Measurements from ENCODE around the gene HMGB1.

Gene HMGB1

DNA sequence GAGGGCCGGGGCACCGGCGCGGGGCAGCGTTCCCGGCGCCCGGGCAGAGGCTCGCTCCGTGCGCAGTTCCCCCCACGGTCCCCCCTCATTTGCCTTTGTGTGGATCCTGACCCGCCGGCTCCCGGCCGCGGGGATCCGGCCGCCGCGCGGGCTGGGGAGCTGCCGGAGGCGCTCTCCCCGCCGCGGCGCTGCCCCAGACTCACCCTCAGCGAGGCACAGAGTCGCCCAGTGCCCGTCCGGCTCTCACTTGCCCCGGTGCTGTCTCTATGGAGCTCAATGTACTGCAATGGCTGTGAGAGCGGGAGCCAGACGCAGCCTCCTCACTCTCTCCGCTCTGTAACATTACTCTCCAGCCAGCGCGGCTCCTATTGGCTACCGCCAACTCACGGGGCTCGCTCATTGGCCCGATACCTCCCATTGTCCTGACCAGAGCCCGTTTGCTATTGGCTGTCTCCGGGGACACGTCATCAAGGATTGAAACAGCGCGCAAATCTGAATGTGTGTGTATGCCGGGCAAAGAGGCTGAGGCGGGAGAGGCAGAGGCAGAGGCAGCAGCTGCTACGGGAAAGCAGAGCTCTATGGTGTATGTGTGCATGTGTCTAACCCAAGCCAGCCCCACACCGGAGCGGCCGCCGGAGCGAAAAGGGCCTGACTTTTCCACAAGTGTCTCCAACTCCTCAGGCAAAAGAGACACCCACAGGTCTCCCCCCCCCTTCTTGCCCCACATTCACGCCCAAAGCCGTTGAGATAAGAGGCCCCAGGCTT is at the start of gene HMGB1:
TSS of gene HMGB1 (minus strand) at position 344 of the 765 bp plus-strand sequence. CDS start 2,256 bp downstream, outside the sequence.
- DNase-seq = peak; percentile 98

DNA sequence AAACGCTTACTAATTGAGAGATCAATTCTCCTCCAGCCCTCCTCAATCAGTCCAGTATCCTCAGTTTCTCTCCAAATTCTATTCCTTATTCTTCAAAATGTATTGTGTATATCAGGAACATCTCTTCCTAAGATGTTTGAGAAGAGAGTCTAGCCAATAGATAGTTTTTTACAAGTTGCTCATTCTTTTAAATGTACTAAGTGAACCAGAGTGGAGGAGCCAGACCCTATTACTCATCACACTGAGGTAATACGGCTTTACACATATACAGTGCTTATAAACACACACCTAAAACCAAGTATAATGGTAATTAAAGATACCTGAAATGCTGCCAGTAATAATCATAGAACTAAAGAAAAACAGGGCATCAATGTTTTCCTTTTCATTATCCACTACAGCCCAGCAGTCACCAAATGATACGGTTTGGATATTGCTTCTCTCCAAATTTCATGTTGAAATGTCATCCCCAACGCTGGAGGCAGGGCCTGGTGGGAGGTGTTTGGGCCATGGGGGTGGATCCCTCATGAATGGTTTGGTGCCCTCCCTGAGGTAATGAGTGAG is 45.2 kb upstream of the HMGB1 start:
- no peak for DNase-seq

DNA sequence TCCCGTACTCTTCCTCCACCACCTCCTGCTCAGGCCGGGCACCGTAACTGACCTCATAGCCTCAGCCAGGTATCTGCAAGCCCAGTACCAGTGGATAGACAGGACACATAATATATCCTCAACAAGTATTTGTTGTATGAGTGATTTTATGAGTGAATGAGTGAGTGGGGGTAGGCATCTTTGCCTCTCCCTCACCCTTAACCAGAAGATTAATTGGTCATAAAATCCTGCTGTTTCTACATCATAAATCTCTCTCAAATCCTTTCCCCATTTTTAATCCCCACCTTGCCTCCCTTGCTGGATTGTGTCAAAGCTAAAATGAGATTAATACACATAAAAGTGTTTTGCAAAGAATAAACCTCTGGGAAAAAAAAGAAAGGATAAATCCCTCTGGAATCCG is 44.4 kb upstream of the HMGB1 start:
- no peak for DNase-seq

DNA sequence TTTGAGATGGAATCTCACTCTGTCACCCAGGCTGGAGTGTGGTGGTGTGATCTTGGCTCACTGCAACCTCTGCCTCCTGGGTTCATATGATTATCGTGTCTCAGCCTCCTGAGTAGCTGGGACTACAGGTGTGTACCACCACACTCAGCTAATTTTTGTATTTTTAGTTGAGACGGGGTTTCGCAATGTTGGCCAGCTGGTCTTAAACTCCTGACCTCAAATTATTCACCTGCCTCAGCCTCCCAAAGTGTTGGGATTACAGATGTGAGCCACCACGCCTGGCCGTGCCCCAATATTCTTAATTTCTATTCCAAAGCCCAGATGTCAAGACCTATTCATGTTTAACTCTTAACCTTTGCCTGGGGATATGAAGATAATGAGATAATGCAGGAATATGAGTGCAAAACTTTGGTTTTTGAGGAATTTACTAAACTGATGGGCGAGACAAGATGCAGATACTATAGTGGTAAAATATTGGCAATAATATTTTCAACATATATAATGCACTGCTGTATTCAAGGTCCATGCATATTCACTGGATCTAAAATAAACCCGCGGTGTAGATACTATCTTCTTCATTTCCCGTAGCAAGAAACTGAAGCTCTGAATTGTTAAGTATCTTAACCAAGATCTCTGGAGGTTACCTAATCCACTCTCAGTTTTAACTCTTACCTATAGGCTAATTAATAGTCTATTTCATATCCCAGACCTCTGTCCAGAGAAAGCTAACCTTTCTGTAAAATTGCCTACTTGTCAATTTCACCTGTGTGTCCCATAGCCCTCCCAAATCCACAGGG is 43.7 kb upstream of the HMGB1 start:
- no peak for DNase-seq

DNA sequence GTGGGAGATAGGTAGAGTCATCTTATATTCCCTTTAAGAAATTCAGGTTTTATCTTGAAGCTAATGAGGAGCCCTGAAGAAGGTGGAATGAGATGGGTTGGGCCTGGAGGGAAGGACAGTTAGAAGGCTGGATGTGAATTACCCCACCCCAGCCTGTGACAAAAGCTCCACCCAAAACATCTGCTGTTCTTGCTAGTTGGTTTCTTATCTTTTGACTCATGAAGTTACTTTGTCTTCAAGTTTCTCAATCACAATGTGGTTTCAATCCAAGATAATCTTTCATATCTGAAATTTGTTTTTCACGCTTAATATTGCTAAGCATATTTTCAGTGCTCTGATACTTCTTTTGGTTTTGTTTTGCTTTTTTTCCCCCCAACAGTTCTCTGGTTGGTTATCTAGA is 38.3 kb upstream of the HMGB1 start:
- no peak for DNase-seq

DNA sequence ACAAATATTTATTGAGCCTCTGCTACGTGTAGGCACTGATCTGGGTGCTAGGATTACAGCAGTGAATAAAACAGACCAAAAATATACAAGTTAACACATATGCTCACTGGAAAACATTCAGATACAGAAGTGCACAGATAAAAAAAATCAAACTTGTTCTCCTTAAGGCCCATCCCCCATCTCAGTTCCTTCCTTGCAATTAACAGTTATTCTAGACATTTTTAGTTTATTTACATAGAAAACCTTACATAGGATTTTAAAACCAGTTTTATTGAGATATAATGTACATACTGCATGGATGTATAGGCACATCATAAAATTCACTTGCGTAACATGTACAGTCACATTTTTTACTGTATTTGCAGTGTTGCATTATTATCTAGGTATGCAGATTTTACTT is 36.5 kb upstream of the HMGB1 start:
- DNase-seq = no peak

DNA sequence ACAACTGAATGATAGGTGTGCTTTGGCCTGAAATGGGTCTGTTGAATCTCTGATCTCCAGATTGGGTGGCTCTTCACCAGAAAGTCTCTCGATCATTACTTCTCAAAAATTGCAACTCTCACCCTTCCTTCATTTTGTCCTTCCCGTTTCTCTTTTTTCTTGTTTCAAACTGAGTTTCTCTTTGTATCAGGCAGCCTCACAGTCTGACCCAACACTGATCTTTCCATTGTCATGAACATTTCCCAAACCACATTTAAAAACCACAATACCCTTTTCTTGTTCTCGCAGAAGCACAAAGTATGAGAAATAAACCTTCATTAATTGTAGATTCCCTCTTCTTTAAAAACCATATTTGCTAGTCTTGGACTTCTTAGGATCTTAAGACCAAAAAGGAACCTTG is 33.6 kb upstream of the HMGB1 start:
- DNase-seq = no peak

DNA sequence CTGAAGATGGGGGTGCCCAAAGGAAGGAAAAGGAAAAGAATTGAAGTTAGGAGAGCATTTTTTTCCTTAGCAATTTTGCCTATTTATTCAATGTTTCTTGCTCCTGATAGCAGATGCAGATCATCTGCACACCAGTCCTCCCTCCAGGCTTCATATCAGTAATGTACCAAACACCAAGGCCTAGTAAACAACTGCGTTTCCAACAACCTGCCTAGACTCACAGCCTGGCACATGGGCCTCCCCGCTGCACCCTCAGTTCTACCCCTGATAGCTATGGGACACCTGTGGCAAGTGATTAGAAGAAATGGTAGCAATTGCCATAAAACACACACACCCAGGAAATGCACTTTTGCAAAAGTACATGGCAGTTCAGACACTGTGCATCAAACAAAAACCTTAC is 30.4 kb upstream of the HMGB1 start:
- DNase-seq = no peak

DNA sequence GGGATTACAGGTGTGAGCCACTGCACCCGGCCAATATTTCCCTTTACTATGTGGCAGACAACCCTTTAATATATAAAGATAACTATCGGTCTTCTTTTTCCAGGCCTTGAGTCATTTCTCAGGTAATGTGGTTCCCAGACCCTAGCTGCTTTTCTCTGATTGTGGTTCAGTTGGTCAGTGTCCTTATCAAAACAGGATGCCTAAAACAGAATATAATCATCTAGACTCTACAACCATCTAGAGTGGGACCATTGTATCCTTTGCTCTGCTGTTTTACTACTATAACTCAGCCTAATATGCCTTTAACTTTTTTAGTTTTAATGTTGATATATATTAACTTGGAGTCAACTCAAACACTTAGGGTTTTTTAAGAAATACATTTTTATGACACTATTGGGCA is 30.0 kb upstream of the HMGB1 start:
- DNase-seq = no peak

DNA sequence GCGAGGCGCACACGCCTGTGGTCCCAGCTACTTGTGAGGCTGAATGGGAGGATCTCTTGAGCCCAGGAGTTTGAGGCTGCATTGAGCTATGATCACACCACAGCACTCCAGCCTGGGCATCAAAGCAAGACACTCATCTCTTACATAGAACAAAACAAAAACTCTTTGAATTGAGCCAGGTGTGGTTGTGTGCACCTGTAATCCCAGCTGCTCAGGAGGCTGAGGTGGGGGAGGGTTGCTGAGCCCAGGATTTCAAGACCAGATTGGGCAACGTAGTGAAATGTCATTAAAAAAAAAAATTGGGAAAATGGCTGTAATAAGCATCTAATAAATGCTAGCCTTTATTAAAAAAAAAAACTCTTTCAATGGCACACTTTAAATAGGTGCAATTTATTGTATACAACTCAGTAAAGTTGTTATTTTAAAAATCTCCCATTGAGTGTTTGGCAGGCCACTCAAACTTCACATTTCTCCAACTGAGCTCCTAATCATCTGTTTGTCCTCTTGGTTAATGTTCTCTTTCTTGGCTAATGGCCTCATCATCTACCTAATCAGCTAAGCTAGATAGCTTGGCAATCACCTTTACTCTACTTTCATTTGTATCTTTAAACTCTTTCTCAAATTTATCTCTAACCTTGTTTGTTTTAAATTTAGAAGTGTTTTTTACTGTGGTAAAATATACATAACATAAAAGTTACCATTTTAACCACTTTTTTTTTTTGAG is 28.1 kb upstream of the HMGB1 start:
- DNase-seq = no peak

DNA sequence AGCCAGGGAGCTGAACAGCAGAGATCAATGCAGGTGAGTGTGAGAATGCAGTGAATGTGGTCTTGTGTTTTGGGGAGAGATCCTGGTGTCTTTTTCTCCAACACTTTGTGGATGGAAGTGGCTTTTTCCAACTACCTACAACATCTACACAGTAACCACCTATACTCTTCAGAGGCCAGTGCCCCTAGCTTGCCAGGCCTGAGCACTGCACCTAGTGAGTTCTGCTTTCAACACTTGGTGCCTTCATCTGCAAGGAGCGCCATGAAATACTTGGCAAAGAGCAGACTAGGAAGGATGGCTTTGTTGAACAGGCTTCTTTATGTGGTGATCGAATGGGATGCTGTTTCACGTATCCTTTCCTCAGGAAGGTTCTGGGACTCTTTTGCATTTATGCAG is 21.3 kb upstream of the HMGB1 start:
- DNase-seq = no peak

DNA sequence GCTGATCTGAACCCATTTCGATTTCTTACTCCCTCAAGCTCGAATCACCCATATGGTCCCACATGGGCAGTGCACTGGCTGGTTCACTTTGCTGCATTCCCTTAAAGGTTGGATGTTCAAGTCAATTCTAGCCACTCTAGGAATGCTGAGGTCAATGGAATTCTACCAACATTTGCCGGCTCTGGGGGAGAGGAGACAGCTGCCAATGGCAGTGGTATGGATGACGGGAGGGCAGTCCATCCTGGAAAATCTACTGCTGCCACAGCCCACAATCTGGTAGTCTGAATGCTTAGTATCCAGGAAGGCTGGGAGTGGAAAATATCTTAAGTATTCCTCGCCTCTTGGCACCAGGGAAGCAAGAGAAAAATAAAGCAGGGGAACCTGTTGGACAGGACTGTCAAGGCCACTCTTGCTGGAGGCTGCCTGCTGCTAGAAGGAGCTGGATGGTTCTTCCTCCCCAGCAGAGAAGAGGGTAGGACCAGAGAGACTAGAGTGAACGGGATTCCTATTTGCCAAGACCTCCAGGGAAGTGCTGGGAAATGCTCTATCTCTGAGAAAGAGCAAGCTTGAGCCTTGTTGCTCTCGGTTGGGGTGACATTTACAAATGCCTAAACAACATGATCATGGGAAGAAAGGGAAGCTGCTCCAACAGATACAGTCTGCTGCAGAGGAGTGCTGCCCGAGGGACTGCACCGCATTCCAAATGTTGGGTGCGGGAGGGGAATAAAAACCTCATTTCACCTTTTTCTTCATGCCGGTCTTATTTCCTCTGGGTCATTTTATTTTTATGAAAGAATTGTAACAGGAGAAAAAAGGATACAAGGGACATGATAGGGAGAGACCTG is 20.7 kb upstream of the HMGB1 start:
- DNase-seq = no peak

DNA sequence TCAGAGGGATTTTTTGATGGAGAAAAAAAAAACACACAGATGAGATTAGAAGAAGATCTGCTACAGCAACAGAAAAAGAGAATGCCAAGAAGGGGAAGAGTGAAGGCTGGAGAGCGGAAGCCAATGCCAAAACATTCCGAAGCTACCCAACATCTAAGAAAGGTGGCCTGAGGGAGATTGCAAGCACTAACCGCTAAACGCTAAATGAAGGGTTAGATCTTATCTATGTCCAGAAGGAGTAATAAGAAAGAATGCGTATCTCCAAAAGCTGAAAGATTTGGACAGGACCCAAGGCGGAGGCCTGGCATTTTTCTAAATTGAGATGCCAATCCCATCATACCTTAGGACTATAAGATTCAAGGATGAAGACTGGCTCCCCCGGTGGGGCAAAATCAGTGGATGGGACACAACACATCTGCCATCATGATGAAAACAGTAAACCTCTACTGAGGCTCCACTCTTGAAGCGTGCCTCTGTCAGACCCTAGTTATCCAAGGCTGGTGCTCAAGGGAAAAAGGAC is 15.6 kb upstream of the HMGB1 start:
- DNase-seq = no peak

DNA sequence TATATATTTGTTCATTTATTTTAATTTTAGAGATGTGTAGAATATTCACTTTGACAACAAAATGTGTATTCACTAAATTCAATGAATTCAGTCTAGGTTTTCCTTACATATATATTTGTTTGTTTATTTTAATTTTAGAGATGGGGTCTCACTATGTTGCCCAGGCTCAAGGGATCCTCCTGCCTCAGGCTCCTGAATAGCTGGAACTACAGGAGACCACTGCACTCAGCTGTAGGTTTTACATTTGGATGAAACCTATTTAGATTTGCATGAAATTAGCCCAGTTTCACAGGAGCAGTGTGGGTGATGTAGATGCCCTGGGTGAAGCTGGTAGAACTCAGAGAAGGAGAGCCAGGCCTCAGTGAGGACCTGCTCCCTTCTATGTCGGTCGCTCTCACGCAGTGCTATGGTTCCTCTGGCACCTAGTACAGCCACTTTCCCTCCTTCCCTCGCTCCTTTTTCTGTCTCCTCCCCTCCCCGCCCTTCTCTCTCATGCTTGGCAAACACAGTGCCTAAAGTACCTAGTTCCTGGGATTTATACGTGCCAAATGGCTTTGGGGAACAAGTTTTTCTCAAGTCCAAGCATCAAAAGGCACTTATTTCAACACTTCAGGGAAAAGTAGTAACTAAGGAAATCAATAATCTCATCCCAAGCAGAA is 14.7 kb upstream of the HMGB1 start:
- no peak for DNase-seq

DNA sequence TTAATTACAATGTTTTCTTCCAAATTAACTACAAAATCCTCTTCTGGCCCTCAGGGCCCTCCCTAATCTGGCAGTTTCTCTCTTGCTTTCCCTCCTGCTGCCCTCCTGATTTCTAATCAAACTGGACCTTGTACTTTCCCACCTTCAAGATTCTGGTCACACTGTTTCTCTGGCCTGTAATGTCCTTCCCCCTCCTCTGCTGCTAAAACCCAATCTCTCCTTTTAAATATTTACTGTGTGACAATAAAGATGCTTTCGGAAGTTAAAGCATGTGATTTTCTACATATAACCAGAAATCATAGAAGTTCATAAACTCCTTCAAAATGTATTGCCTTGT is 14.1 kb upstream of the HMGB1 start:
- DNase-seq = no peak

DNA sequence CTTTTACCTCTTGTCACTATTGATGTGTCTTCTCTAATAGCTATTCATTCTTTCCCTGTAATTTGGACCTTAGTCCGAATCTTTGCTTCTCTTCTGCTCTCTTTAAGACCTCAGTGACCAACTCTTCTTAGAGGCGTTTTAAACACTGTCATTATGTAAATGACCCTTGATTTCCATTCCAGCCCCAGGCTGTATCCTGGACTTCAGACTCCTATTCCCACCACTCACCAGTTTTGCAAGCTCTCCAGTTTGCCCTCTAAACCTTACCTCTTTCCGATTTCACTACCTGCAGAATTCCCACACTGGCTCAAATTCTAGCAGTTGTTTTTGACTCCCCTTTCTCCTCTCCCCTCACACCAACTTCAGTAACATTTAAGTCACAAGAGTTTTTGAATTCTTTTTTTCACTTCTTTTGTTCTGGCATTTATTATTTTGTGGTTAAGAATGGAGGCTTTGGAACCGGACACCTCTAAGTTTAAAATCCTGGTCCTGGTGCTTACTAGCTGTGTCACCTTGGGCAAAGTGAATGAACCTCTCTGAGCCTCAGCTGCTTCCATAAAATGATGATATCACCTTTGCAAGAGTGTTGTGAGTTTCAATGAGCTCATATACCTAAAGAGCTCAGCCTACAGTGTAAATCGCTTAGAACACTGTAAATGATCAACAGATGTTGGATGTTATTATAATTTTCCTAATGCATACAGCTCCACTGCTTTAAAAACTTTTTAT is 13.6 kb upstream of the HMGB1 start:
- DNase-seq = no peak

DNA sequence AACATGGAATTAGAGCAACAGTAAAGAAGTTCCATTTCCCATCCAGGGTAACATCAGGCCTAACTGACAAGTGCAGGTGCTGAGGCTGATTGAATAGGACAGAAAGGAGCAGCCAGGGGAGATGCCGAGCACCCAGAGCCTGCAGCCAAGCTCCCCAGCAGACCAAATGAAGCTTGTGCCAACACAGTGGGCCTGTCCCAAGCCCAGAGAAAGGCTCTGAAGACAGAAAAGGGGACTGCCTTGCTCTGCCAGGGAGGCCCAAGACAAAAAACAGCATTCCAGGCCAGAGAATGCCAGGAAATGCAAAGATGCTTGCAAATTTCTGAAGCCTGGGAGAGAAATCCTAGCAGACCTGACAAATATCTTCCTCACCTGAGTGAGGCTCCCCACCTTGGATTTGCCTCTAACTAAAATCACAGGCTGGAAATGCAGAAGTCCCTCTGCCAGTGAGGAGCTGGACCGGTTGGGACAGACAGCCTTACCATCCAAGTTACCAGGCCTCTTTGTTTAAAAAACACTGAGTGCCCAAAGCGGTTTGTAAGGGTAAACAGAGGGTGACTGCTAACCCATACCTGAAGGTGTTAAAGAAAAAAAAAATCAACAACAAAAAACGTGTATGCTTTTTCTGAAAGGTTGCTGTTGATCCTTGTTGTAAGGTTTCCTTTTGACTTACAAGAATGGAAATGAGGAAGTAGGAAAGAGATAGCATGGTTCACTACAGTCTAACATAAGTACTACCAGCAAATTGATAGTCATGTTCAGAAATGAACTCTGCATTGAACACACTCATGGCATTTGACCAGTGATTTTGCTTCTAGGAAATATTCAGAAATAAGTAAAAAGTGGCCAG is 11.8 kb upstream of the HMGB1 start:
- no peak for DNase-seq

DNA sequence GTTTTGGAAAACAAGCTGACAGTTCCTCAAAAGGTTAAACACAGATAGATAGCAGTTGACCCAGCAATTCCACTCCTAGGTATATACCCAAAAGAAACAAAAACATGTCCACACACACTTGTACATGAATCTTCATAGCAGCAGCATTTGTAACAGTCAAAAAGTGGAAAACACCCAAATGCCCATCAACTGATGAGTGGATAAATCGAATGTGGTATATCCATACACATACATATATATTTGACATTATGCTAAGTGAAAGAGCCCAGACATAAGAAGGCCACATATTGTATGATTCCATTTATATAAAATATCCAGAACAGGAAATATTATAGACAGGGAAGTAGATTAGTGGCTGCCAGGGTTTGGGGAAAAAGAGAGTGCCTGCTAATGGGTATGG is 7.9 kb upstream of the HMGB1 start:
- no peak for DNase-seq

DNA sequence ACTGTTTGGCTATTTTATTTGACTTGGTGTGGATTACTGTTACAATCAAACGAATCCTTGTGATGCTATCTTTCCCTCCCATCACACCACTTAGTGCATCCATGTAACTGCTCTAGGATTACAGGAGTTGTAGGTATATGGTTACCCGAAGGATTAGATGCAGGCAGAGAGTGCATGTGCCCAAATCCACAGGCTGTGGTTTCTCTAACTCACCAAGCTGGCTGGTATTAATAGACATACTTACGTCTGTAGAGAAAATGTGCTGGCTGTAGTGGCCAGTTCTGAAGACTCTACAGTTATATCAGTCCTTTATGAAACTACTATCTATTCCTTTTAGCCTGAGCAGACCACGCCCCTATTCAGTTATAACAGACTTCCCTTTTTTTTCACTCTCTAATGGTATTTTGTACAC is 1.1 kb upstream of the HMGB1 start:
- no peak for DNase-seq

DNA sequence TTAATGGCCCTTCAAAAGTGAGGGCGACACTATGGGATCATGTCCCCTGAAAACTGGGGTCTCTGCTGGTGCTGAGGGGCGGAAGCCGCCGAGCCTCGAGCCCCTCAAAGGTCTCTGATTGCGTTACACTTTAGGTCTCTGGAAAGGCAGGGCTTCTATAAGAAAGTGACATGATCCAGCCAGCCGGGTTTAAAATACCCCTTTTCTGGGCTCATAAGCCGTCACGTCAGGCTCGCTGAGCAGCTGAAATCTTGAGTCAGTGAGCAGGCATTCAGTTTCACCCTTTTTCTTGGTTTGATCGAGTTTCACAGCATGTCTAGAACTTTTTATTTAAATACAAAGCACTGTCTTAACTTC is 600 bp upstream of the HMGB1 start:
- no peak for DNase-seq

DNA sequence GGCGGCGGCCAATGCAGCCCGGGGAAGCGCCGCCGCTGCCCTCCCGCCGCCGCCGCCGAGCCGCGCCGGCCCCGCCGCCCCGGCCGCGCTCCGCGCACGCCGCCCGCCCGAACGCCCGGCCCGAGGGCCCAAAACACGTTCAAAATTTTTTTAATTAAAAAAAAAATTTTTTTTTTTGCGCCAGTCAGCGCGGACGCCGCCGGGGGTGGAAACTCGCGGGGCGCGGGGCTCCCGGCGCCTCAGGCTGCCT is 468 bp downstream of the HMGB1 start:
- DNase-seq = no peak
